HG02938 (cell line): ENCODE data around the gene DNAH2.

ENCODE experiments used
- ATAC-seq: cut with Tn5 transposase; IDR thresholded peaks from one replicate; pipeline ENCODE4 v1.9.1; 2021; ENCODE audit warnings: mild to moderate bottlenecking, moderate library complexity; ENCODE audit not compliant: unreplicated experiment

Gene DNAH2

GRCh38 chr17:7849130-7849750 is 131.7 kb downstream of the DNAH2 start:
- no peak for ATAC-seq

- ATAC-seq = no peak
Observed at GRCh38 chr17:7849751-7850504, 132.4 kb downstream of the DNAH2 start.

- no peak for ATAC-seq
Observed at GRCh38 chr17:7850701-7851437, 133.3 kb downstream of the DNAH2 start.

GRCh38 chr17:7851438-7852261 is 134.1 kb downstream of the DNAH2 start:
- ATAC-seq = peak; percentile 69

GRCh38 chr17:7852262-7852670 is 134.7 kb downstream of the DNAH2 start:
- no peak for ATAC-seq

- no peak for ATAC-seq
Observed at GRCh38 chr17:7852919-7853690, 135.6 kb downstream of the DNAH2 start.

GRCh38 chr17:7853691-7854038 is 136.1 kb downstream of the DNAH2 start:
- ATAC-seq = no peak

GRCh38 chr17:7854078-7854777 is 136.7 kb downstream of the DNAH2 start:
- ATAC-seq = no peak

GRCh38 chr17:7854851-7855659 is 137.5 kb downstream of the DNAH2 start, which contains the start of gene TMEM88:
Gene TMEM88 (plus strand): TSS chr17:7855066. CDS start chr17:7855075, 9 bp downstream.
- no peak for ATAC-seq

GRCh38 chr17:7855660-7856010 is 138.1 kb downstream of the DNAH2 start:
- ATAC-seq = no peak

- ATAC-seq = no peak
Observed at GRCh38 chr17:7856011-7856810, 138.7 kb downstream of the DNAH2 start.

- ATAC-seq = peak; percentile 78
Observed at GRCh38 chr17:7856811-7857712, 139.5 kb downstream of the DNAH2 start, which contains the start of gene NAA38. Gene NAA38 (minus strand): TSS chr17:7857559. CDS start chr17:7857463, 96 bp downstream.

GRCh38 chr17:7857713-7858521 is 140.4 kb downstream of the DNAH2 start, which contains the start of gene CYB5D1:
Gene CYB5D1 (plus strand): TSS chr17:7858003. CDS start chr17:7858135, 132 bp downstream.
- ATAC-seq = peak; percentile 37

- no peak for ATAC-seq
Observed at GRCh38 chr17:7858522-7858810, 140.9 kb downstream of the DNAH2 start.

GRCh38 chr17:7859028-7859427 is 141.5 kb downstream of the DNAH2 start:
- no peak for ATAC-seq
